Measurements from ENCODE around the gene CYSRT1.

DNA sequence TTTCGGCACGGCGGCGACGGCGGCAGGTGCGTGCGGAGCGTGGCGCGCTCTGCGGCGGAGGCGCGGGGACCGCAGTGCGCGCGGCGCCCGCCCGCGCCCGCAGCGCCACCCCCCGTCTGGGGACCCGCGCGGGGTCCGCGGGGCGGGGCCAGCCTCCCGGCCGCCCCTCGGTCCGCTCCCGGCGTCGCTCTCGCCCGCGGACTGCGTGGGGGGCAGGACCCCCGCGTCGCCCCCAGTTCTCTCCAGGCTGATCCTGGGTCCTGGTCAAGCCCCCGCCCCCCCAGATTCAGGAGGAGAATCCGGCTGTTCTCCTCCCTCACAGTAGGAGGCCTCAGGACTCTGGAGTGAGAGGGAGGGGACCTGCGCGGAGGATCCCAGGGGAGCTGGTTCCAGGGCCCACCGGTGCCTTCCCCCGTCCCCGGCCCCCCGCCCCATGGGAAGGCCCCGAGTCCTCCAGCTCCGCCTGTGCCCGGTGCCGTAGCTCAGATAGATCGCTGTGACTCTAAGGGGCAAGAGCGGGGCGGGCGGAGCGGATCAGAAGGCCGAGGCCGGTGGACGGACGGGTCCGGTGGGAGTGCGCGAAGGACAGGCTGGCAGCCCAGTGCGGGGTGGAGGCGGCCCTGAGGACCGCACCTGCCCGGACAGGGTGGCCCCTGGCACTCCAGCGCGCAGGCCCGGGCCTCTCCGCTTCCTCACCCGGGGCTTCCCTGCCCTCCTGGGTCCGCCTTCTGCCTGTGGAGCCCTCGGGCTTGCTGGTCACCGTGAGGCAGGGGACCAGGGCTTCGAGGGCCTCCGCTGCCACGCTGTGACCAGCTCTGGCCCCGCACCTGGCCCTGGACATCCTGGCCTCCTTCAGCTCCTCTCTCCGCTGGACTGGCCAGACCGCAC, 2.5 kb upstream of the CYSRT1 start, which contains the start of gene RNF208:
- TF ChIP-seq, protein P1, sequence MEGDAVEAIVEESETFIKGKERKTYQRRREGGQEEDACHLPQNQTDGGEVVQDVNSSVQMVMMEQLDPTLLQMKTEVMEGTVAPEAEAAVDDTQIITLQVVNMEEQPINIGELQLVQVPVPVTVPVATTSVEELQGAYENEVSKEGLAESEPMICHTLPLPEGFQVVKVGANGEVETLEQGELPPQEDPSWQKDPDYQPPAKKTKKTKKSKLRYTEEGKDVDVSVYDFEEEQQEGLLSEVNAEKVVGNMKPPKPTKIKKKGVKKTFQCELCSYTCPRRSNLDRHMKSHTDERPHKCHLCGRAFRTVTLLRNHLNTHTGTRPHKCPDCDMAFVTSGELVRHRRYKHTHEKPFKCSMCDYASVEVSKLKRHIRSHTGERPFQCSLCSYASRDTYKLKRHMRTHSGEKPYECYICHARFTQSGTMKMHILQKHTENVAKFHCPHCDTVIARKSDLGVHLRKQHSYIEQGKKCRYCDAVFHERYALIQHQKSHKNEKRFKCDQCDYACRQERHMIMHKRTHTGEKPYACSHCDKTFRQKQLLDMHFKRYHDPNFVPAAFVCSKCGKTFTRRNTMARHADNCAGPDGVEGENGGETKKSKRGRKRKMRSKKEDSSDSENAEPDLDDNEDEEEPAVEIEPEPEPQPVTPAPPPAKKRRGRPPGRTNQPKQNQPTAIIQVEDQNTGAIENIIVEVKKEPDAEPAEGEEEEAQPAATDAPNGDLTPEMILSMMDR (IDR thresholded peaks at IDR 0.05): no peak
- no peak for TF ChIP-seq POLR2A (IDR thresholded peaks at IDR 0.05)
